SU-DHL-6 (cell line): Measurements from ENCODE around the gene DNASE2B.

Experiments
- H2AFZ ChIP-seq: fragments of 200-600 bp; sonication (generic); 2 replicates; pipeline ENCODE4 v1.6.1; 2014; ENCODE audit warnings: low read depth, mild to moderate bottlenecking, moderate library complexity, mixed read lengths, antibody characterized with exemption, low read length; ENCODE audit not compliant: severe bottlenecking
- H3F3A ChIP-seq: fragments of 200-600 bp; shearing (Covaris generic); 2 replicates; pipeline ENCODE4 v1.6.0; 2016; ENCODE audit warnings: antibody characterized with exemption, mild to moderate bottlenecking; ENCODE audit not compliant: insufficient read depth
- H3K27ac ChIP-seq: fragments of 200-600 bp; sonication (generic); 2 replicates; pipeline ENCODE4 v1.5.1; 2016; ENCODE audit warnings: low read depth, mild to moderate bottlenecking, low read length, moderate library complexity, mixed read lengths
- H3K27me3 ChIP-seq: fragments of 200-600 bp; sonication (generic), shearing (Covaris generic); 2 replicates; pipeline ENCODE4 v1.6.0; 2014; ENCODE audit warnings: mild to moderate bottlenecking, low read length
- H3K36me3 ChIP-seq: fragments of 200-600 bp; sonication (generic); 2 replicates; pipeline ENCODE4 v1.6.1; 2014; ENCODE audit warnings: mild to moderate bottlenecking, low read length, mixed read lengths
- H3K4me2 ChIP-seq: fragments of 300-600, 200-600 bp; shearing (Covaris generic), sonication (generic); 2 replicates; pipeline ENCODE4 v1.6.0; 2014; ENCODE audit warnings: low read length, low read depth, mild to moderate bottlenecking; ENCODE audit not compliant: poor library complexity, severe bottlenecking
- H3K4me3 ChIP-seq: fragments of 200-600 bp; sonication (generic); 2 replicates; pipeline ENCODE4 v1.5.1; 2014; ENCODE audit warnings: antibody characterized with exemption, low read length, mild to moderate bottlenecking, mixed read lengths; ENCODE audit not compliant: insufficient read depth, poor library complexity, severe bottlenecking
- H3K79me2 ChIP-seq: fragments of 200-600 bp; sonication (generic); 2 replicates; pipeline ENCODE4 v1.6.1; 2014; ENCODE audit warnings: mild to moderate bottlenecking, low read length, moderate library complexity; ENCODE audit not compliant: insufficient read depth
- H3K9ac ChIP-seq: fragments of 200-600 bp; sonication (generic); 2 replicates; pipeline ENCODE4 v1.7.0; 2014; ENCODE audit warnings: mild to moderate bottlenecking, low read length
- H3K9me2 ChIP-seq: fragments of 200-600 bp; sonication (generic); replicated peaks from 2 replicates; pipeline ENCODE4 v1.6.1; 2014; ENCODE audit warnings: low read length; ENCODE audit not compliant: insufficient read depth
- H3K9me3 ChIP-seq: fragments of 200-600 bp; sonication (generic); 2 replicates; pipeline ENCODE4 v1.6.1; 2014; ENCODE audit warnings: low read length, mixed read lengths; ENCODE audit not compliant: insufficient read depth
- H4K20me1 ChIP-seq: fragments of 200-600 bp; sonication (generic); 2 replicates; pipeline ENCODE4 v1.6.1; 2014; ENCODE audit warnings: low read depth, mild to moderate bottlenecking, antibody characterized with exemption, low read length, moderate library complexity, mixed read lengths
- CTCF ChIP-seq: fragments of 200-600 bp; sonication (generic); IDR thresholded peaks from one replicate; pipeline ENCODE4 v1.5.1; 2017; ENCODE audit warnings: antibody characterized with exemption, mild to moderate bottlenecking, low read length, moderate library complexity; ENCODE audit not compliant: insufficient read depth, poor library complexity, severe bottlenecking
- EZH2phosphoT487 ChIP-seq: fragments of 200-600 bp; sonication (generic), shearing (Covaris generic); conservative IDR thresholded peaks from 2 replicates; pipeline ENCODE4 v1.6.1; 2018; ENCODE audit warnings: mild to moderate bottlenecking, antibody characterized with exemption, low read length, moderate library complexity, mixed read lengths

DNASE2B gene

GRCh38 chr1:84398175-84399155 is at the start of gene DNASE2B:
Gene DNASE2B (plus strand): TSS chr1:84398484. CDS start chr1:84398565, 81 bp downstream.
- Histone ChIP-seq H3K4me3 (no peak within 1 kb of the TSS), H3K9me3 (no peaks in the 10 kb centered on the region), H4K20me1 (no peaks in the 10 kb centered on the region), H3K27ac (no peak within 1 kb of the TSS), H3K9ac (no peak within 1 kb of the TSS), H3F3A (no peaks in the 10 kb centered on the region), H3K27me3 (no peaks in the 10 kb centered on the region), H3K4me2 (no peak within 1 kb of the TSS), H2AFZ (no peak within 1 kb of the TSS), H3K79me2 (no peaks in the 10 kb centered on the region), H3K36me3 (no peaks in the 10 kb centered on the region), H3K9me2 (no peaks in the 10 kb centered on the region)
- TF ChIP-seq EZH2phosphoT487 (no peak), CTCF (no peak)

GRCh38 chr1:84348759-84349158 is 49.5 kb upstream of the DNASE2B start:
- Histone ChIP-seq H3K27me3 (no peaks in the 10 kb centered on the region), H3K79me2 (no peaks in the 10 kb centered on the region), H2AFZ (no peak overlapping the region), H3K36me3 (no peaks in the 10 kb centered on the region), H3K4me3 (no peak overlapping the region), H4K20me1 (no peaks in the 10 kb centered on the region), H3K9ac (no peak overlapping the region), H3K9me2 (no peaks in the 10 kb centered on the region), H3K9me3 (no peaks in the 10 kb centered on the region), H3K4me2 (no peak overlapping the region), H3K27ac (no peak overlapping the region), H3F3A (no peaks in the 10 kb centered on the region)
- TF ChIP-seq CTCF (no peak), EZH2phosphoT487 (no peak)

- no peaks in the 10 kb centered on the region for H3K36me3 ChIP-seq
- no peaks in the 10 kb centered on the region for H3K27me3 ChIP-seq
- no peak overlapping the region for H2AFZ ChIP-seq
- TF ChIP-seq EZH2phosphoT487, result no peak
- TF ChIP-seq CTCF, result no peak
- no peak overlapping the region for H3K27ac ChIP-seq
- no peak overlapping the region for H3K4me2 ChIP-seq
- no peaks in the 10 kb centered on the region for H4K20me1 ChIP-seq
- no peaks in the 10 kb centered on the region for H3K9me3 ChIP-seq
- no peaks in the 10 kb centered on the region for H3F3A ChIP-seq
- no peak overlapping the region for H3K4me3 ChIP-seq
- H3K79me2 ChIP-seq, result no peaks in the 10 kb centered on the region
- H3K9me2 ChIP-seq, result no peaks in the 10 kb centered on the region
- H3K9ac ChIP-seq, result no peak overlapping the region
Measured at GRCh38 chr1:84350104-84350503, 48.2 kb upstream of the DNASE2B start.
